ENCODE measurements around the gene KCNMA1. TPM values are rescaled to one million over a fixed set of nuclear protein-coding genes. Genes with fewer than 3 reads are reported as not detected.

The KCNMA1 gene
- total and polyA plus RNA-seq, 2 donors (not counting 1 experiment from before 2014, with no cell fraction given): 0.82 to 3.1 TPM

GRCh38 chr10:77266242-77266641, 371.4 kb downstream of the KCNMA1 start:
- no peak for ATAC-seq (ENCODE audit: low read depth)
- DNase-seq: no peak
- no peaks in the 10 kb centered on the region for H3K36me3 ChIP-seq (replicated peaks in 1 of 2; ENCODE audit: control extremely low read depth in 1 of 2, control insufficient read depth in 1 of 2, extremely low read depth in 1 of 2, insufficient read depth in 2 of 2, low read length in 1 of 2)
- no peak overlapping the region for H3K27ac Mint-ChIP-seq
- no peak overlapping the region for H2AFZ ChIP-seq (ENCODE audit: insufficient read depth, low read depth, low read length, poor library complexity, severe bottlenecking)
- peaks cover 17 to 36% of the 10 kb centered on the region in 2 donors for H3K4me1 ChIP-seq (ENCODE audit: control insufficient read depth in 2 of 2, insufficient read depth in 2 of 2, low read length in 2 of 2)
- peaks cover 27% of the 10 kb centered on the region for H3K4me1 Mint-ChIP-seq
- H3K79me2 ChIP-seq (ENCODE audit: control insufficient read depth, insufficient read depth, low read length): no peaks in the 10 kb centered on the region
- ChIA-PET POLR2A (no interaction called here), CTCF (no interaction called here)
- no peaks in the 10 kb centered on the region for H3K27me3 ChIP-seq (replicated peaks in 1 of 4; ENCODE audit: control extremely low read depth in 1 of 4, control insufficient read depth in 3 of 4, insufficient read depth in 4 of 4, low read length in 3 of 4)
- TF ChIP-seq EZH2 (IDR thresholded peaks at IDR 0.05; ENCODE audit: borderline replicate concordance, insufficient read depth, low read depth, low read length, poor library complexity, severe bottlenecking) (no peak), CTCF (IDR thresholded peaks at IDR 0.05) (no peak)
- H3K9ac ChIP-seq (ENCODE audit: low read length): no peak overlapping the region
- no peak overlapping the region for H3K4me3 ChIP-seq (ENCODE audit: control extremely low read depth in 1 of 5, extremely low read depth in 1 of 5, insufficient read depth in 1 of 5, low read depth in 2 of 5, low read length in 4 of 5)
- WGBS (ENCODE audit: insufficient coverage): no CpG with 5 or more reads among the region's 2 CpGs
- H4K20me1 ChIP-seq (ENCODE audit: control insufficient read depth, insufficient read depth, low read length, poor library complexity, severe bottlenecking): no peaks in the 10 kb centered on the region
- H3K9me3 ChIP-seq (ENCODE audit: control extremely low read depth in 1 of 3, control insufficient read depth in 2 of 3, insufficient read depth in 1 of 3, low read length in 2 of 3): no peaks in the 10 kb centered on the region
- H3K27ac ChIP-seq (ENCODE audit: low read length in 2 of 2): no peak overlapping the region
- H3K9me3 Mint-ChIP-seq (ENCODE audit: insufficient read depth): no peaks in the 10 kb centered on the region
- H3K4me2 ChIP-seq (replicated peaks; ENCODE audit: low read depth, low read length, poor library complexity, severe bottlenecking): no peak overlapping the region
- no peak overlapping the region for H3K4me3 Mint-ChIP-seq
- intact Hi-C loops (cut with micrococcal nuclease): no loop called here
- H3K27me3 Mint-ChIP-seq: no peaks in the 10 kb centered on the region

DNA sequence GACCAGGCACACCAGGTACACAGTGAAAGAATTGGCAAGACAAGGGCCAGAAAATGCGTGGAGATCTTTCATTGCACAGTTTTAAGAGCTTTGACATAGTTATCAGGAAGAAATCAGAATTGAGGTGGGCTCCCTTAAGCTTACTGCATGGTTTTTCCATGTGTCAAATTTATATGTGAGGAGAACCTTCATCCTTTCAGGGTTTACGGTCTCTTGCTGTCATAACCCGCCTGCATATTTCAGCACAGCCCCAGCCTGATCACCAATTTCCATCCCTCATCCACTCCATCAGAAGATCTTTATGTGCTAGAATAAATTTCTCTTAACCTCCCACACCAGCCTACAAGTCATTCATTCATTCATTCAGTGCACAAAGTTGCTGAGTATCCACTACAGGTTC, 373.1 kb downstream of the KCNMA1 start:
- Histone ChIP-seq H3K4me2 (replicated peaks; ENCODE audit: low read depth, low read length, poor library complexity, severe bottlenecking) (peak overlapping the region; percentile 35), H3K4me1 (ENCODE audit: control insufficient read depth in 2 of 2, insufficient read depth in 2 of 2, low read length in 2 of 2) (peaks cover 17 to 36% of the 10 kb centered on the region in 2 donors), H3K9me3 (ENCODE audit: control extremely low read depth in 1 of 3, control insufficient read depth in 2 of 3, insufficient read depth in 1 of 3, low read length in 2 of 3) (no peaks in the 10 kb centered on the region), H3K36me3 (replicated peaks in 1 of 2; ENCODE audit: control extremely low read depth in 1 of 2, control insufficient read depth in 1 of 2, extremely low read depth in 1 of 2, insufficient read depth in 2 of 2, low read length in 1 of 2) (no peaks in the 10 kb centered on the region), H2AFZ (ENCODE audit: insufficient read depth, low read depth, low read length, poor library complexity, severe bottlenecking) (peak overlapping the region; percentile 24), H3K4me3 (ENCODE audit: control extremely low read depth in 1 of 5, extremely low read depth in 1 of 5, insufficient read depth in 1 of 5, low read depth in 2 of 5, low read length in 4 of 5) (peak overlapping the region in 1 of 5 experiments; percentile 14), H4K20me1 (ENCODE audit: control insufficient read depth, insufficient read depth, low read length, poor library complexity, severe bottlenecking) (no peaks in the 10 kb centered on the region), H3K27me3 (replicated peaks in 1 of 4; ENCODE audit: control extremely low read depth in 1 of 4, control insufficient read depth in 3 of 4, insufficient read depth in 4 of 4, low read length in 3 of 4) (no peaks in the 10 kb centered on the region), H3K9ac (ENCODE audit: low read length) (peak overlapping the region; percentile 0), H3K79me2 (ENCODE audit: control insufficient read depth, insufficient read depth, low read length) (no peaks in the 10 kb centered on the region), H3K27ac (ENCODE audit: low read length in 2 of 2) (peak overlapping the region in 1 of 2 donors; percentile 7)
- Mint-ChIP-seq H3K4me1 (peaks cover 27% of the 10 kb centered on the region), H3K27me3 (no peaks in the 10 kb centered on the region), H3K27ac (no peak overlapping the region), H3K9me3 (ENCODE audit: insufficient read depth) (no peaks in the 10 kb centered on the region), H3K4me3 (peak overlapping the region; percentile 56)
- intact Hi-C loops (cut with micrococcal nuclease): no loop called here
- ATAC-seq (ENCODE audit: low read depth) (no peak), DNase-seq (no peak)
- 20% methylated on average over 2 of the region's 3 CpGs for WGBS (ENCODE audit: insufficient coverage)
- POLR2A ChIA-PET: no interaction called here
- CTCF ChIA-PET: no interaction called here
- no peak for TF ChIP-seq CTCF (IDR thresholded peaks at IDR 0.05)
- no peak for TF ChIP-seq EZH2 (IDR thresholded peaks at IDR 0.05; ENCODE audit: borderline replicate concordance, insufficient read depth, low read depth, low read length, poor library complexity, severe bottlenecking)

All from B cell (primary cell).